Lower lobe of right lung (tissue), 2 donors: ENCODE results near the gene PDHB. TPM values are rescaled to one million over a fixed set of nuclear protein-coding genes. Genes with fewer than 3 reads are reported as not detected.
A peak's percentile ranks its signal among the peaks of the same experiment; 100 is the strongest.

Experiments used
- ATAC-seq, 2 donors: fragments of 200-7000 bp; cut with Tn5 transposase; one replicate each; pipeline ENCODE4 v1.9.1; 2020 to 2022; ENCODE audit warnings: mild to moderate bottlenecking in 2 of 2, moderate library complexity in 2 of 2
- DNase-seq: peaks from one replicate; pipeline ENCODE4 v3.0.0-alpha.2; 2020
- H3K27ac ChIP-seq: fragments of 200-600 bp; one replicate; pipeline ENCODE4 v1.8.0; 2022
- H3K27me3 ChIP-seq: fragments of 200-600 bp; one replicate; pipeline ENCODE4 v1.8.0; 2022; ENCODE audit warnings: low read depth
- H3K36me3 ChIP-seq: fragments of 200-600 bp; one replicate; pipeline ENCODE4 v1.8.0; 2022; ENCODE audit warnings: mild to moderate bottlenecking
- H3K4me1 ChIP-seq: fragments of 200-600 bp; one replicate; pipeline ENCODE4 v1.8.0; 2022
- H3K4me3 ChIP-seq: fragments of 200-600 bp; one replicate; pipeline ENCODE4 v1.8.0; 2022; ENCODE audit warnings: mild to moderate bottlenecking
- H3K9me3 ChIP-seq: fragments of 200-600 bp; one replicate; pipeline ENCODE4 v1.8.0; 2022
- intact Hi-C: fragments of 100-400 bp; cut with DNase I; formaldehyde crosslinking; loops from one replicate; pipeline ENCODE4 v1.11.0; 2022
- total RNA-seq: library from RNA; stranded (reverse); fragmentation: NEBNext Ultra II Directional; extraction: Animal tissue kit (Norgen Biotek cat#: 25700); gene quantifications from one replicate; pipeline ENCODE4 v1.2.1, GENCODE V29; 2021
- TF ChIP-seq, protein P1 (sequence below): fragments of 200-600 bp; IDR thresholded peaks from one replicate; pipeline ENCODE4 v1.8.0; 2022; ENCODE audit warnings: antibody characterized with exemption, mild to moderate bottlenecking
- donor health status: DM: no; HTN: yes; CAD: no; lungs with severe emphysema.

The PDHB gene
- total RNA-seq, 1 donor from 2014 or later: 47.7 TPM

DNA sequence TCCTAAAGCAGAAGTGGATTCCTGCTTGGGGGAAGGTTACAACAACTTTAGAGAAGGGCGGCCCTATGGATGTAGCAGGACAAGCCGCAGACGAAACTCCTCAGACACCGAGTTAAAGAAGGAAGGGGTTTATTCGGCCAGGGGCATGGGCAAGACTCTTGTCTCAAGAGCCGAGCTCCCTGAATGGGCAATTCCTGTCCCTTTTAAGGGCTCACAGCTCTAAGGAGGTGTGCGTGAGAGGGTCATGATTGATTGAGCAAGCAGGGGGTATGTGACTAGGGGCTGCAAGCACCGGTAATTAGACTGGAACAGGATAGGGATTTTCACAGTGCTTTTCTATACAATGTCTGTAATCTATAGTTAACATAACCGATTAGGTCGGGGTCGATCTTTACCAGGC is 879 bp upstream of the PDHB start:
- TF ChIP-seq, protein P1, sequence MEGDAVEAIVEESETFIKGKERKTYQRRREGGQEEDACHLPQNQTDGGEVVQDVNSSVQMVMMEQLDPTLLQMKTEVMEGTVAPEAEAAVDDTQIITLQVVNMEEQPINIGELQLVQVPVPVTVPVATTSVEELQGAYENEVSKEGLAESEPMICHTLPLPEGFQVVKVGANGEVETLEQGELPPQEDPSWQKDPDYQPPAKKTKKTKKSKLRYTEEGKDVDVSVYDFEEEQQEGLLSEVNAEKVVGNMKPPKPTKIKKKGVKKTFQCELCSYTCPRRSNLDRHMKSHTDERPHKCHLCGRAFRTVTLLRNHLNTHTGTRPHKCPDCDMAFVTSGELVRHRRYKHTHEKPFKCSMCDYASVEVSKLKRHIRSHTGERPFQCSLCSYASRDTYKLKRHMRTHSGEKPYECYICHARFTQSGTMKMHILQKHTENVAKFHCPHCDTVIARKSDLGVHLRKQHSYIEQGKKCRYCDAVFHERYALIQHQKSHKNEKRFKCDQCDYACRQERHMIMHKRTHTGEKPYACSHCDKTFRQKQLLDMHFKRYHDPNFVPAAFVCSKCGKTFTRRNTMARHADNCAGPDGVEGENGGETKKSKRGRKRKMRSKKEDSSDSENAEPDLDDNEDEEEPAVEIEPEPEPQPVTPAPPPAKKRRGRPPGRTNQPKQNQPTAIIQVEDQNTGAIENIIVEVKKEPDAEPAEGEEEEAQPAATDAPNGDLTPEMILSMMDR: no peak
- H3K36me3 ChIP-seq: peaks cover 27% of the 10 kb centered on the region
- DNase-seq: no peak
- ATAC-seq: no peak
- no peak overlapping the region for H3K4me3 ChIP-seq
- H3K27me3 ChIP-seq: no peaks in the 10 kb centered on the region
- H3K27ac ChIP-seq: peak overlapping the region; percentile 94
- intact Hi-C loops: no loop called here
- no peaks in the 10 kb centered on the region for H3K9me3 ChIP-seq
- peaks cover 40% of the 10 kb centered on the region for H3K4me1 ChIP-seq

DNA sequence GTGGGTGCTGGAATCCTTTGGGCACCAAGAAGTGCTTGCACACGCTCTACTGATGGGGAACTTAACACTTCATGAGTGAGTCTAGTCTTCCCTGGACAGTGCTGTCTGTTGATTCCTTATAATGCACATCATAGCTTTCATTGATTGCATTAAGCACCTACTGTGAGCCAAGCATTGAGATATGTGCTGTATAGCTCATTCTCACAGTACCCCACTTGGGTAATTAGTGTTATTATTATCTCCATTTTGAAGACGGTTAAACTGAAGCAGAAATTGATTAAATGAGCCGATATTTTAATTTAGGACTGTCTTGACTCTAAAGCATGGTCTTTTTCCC is 504 bp upstream of the PDHB start:
- ATAC-seq (no peak), DNase-seq (no peak)
- H3K27me3 ChIP-seq: no peaks in the 10 kb centered on the region
- TF ChIP-seq, protein P1: no peak
- H3K4me1 ChIP-seq: peaks cover 40% of the 10 kb centered on the region
- intact Hi-C loops: no loop called here
- H3K4me3 ChIP-seq: peak overlapping the region; percentile 82
- peaks cover 30% of the 10 kb centered on the region for H3K36me3 ChIP-seq
- H3K27ac ChIP-seq: peak overlapping the region; percentile 94
- no peaks in the 10 kb centered on the region for H3K9me3 ChIP-seq

DNA sequence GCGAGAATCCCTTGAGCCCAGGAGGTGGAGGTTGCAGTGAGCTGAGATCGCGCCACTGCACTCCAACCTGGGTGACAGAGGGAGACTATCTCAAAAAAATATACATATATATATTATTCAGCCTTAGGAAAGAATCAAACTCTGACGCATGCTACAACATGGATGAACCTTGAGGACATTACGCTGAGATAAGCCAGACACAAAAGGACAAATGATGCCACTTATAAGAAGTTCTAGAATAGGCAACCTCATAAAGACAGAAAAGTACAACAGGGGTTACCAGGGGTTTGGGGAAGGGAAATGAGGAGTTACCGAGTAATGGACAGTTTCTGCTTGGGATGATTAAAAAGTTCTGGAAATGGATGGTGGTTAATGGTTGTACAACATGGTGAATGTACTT is 727 bp downstream of the PDHB start:
- H3K27ac ChIP-seq: peak overlapping the region; percentile 94

DNA sequence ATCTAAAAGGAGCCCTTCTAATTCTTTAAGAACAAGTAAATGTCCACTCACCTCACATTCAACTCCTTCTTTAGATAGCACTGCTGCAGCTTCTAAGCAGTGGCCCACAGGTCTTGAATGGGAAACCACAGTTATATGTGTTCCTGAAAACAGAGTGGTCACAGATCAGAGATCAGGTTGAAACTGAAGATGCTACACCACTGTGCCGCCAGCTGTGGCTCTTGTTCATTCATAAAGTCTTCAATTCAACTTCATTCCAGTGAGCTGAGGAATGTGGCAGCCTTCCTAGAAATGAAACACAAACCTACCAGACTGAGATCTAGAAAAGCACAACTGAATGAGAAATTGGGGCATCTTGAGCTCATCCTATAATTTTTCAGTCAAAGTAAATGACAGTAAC is 4.0 kb downstream of the PDHB start:
- Histone ChIP-seq H3K27ac (no peak overlapping the region), H3K27me3 (no peaks in the 10 kb centered on the region), H3K4me1 (peaks cover 35% of the 10 kb centered on the region), H3K4me3 (no peak overlapping the region), H3K9me3 (no peaks in the 10 kb centered on the region), H3K36me3 (peaks cover 74% of the 10 kb centered on the region)
- DNase-seq (no peak), ATAC-seq (no peak)
- TF ChIP-seq, protein P1: no peak
- intact Hi-C loops: no loop called here

More for the DNA sequence above, 727 bp downstream of the PDHB start:
- H3K4me1 ChIP-seq: peaks cover 40% of the 10 kb centered on the region
- DNase-seq (no peak), ATAC-seq (no peak)
- H3K4me3 ChIP-seq: peak overlapping the region; percentile 82
- intact Hi-C loops: no loop called here
- TF ChIP-seq, protein P1: no peak
- no peaks in the 10 kb centered on the region for H3K27me3 ChIP-seq
- H3K36me3 ChIP-seq: peaks cover 43% of the 10 kb centered on the region
- no peaks in the 10 kb centered on the region for H3K9me3 ChIP-seq

DNA sequence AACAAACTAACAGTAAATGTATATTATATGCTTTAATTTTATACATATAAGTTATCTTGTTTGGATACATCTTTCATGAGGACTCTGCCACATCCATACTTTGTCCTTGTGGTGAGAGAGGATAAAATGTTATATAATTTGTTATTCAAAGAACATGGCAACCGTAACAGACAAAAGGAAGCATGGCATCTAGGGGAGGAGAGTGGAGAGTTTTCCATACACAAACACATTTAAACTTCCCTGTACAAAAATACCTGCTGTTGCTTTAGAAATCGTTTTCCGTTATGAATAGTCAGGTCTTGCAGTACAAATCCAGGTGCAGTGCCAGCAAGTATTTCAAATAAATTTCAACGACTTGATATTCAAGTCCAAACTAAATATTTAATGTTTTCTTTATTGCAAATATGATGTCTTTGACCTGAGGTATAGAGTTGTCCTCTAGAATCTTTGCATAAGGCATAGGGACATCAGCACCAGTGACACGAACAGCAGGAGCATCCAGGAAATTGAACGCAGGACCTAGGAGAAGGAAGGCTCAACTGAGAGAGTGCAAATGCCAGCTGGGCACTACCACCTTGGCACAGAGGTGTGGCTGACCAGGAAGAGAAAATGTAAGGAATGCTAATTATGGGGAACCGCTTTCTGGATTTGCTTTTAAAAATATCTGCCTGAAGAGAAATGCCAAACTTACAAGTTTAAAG is 5.8 kb downstream of the PDHB start:
- H3K4me1 ChIP-seq: peaks cover 23% of the 10 kb centered on the region
- H3K4me3 ChIP-seq: no peak overlapping the region
- H3K27ac ChIP-seq: no peak overlapping the region
- H3K9me3 ChIP-seq: no peaks in the 10 kb centered on the region
- intact Hi-C loops: no loop called here
- ATAC-seq (peak in 1 of 2 donors; percentile 28), DNase-seq (no peak)
- no peaks in the 10 kb centered on the region for H3K27me3 ChIP-seq
- peaks cover 93% of the 10 kb centered on the region for H3K36me3 ChIP-seq
- TF ChIP-seq, protein P1: no peak
